NCI-H82 treated with DMSO at 0.1 percent for 48 hours (cell line): ENCODE data around the gene PARD6B.
"Not testable (repeated sequence)": the region's sequence is repeated elsewhere in the genome, so short reads cannot be mapped to it uniquely, and the experiment has no call there.

Experiments
- DNase-seq: peaks from one replicate; lab custom pipeline; 2025; ENCODE audit not compliant: unreplicated experiment; lab: John Stamatoyannopoulos, UW

PARD6B gene

GRCh38 chr20:50744143-50744792 lies 12.9 kb downstream of the PARD6B start:
- DNase-seq, result peak; percentile 42

- no peak for DNase-seq
Observed at GRCh38 chr20:50745634-50746137, 14.3 kb downstream of the PARD6B start.

GRCh38 chr20:50746138-50746940 lies 15.0 kb downstream of the PARD6B start:
- no peak for DNase-seq

- DNase-seq, result no peak
Observed at GRCh38 chr20:50747275-50747674, 15.9 kb downstream of the PARD6B start.

- DNase-seq, result peak; percentile 56
Observed at GRCh38 chr20:50750145-50750671, 18.8 kb downstream of the PARD6B start.

- no peak for DNase-seq
Observed at GRCh38 chr20:50753152-50753551, 21.8 kb downstream of the PARD6B start.

- DNase-seq, result no peak
Observed at GRCh38 chr20:50754420-50754819, 23.0 kb downstream of the PARD6B start.

- DNase-seq, result no peak
Observed at GRCh38 chr20:50756447-50756846, 25.1 kb downstream of the PARD6B start.

GRCh38 chr20:50758469-50758868 lies 27.1 kb downstream of the PARD6B start:
- DNase-seq, result no peak

- no peak for DNase-seq
Observed at GRCh38 chr20:50758992-50759391, 27.6 kb downstream of the PARD6B start.

- no peak for DNase-seq
Observed at GRCh38 chr20:50759678-50760077, 28.3 kb downstream of the PARD6B start.

- no peak for DNase-seq
Observed at GRCh38 chr20:50762045-50762422, 30.7 kb downstream of the PARD6B start.

- no peak for DNase-seq
Observed at GRCh38 chr20:50762435-50763220, 31.2 kb downstream of the PARD6B start.

- not testable (repeated sequence) for DNase-seq
Observed at GRCh38 chr20:50763550-50764458, 32.4 kb downstream of the PARD6B start.

GRCh38 chr20:50765251-50765650 lies 33.9 kb downstream of the PARD6B start:
- DNase-seq, result not testable (repeated sequence)

GRCh38 chr20:50765674-50766073 lies 34.3 kb downstream of the PARD6B start:
- no peak for DNase-seq

- DNase-seq, result peak; percentile 85
Observed at GRCh38 chr20:50766955-50767809, 35.8 kb downstream of the PARD6B start.

- DNase-seq, result not testable (repeated sequence)
Observed at GRCh38 chr20:50768991-50769390, 37.6 kb downstream of the PARD6B start.

- DNase-seq, result not testable (repeated sequence)
Observed at GRCh38 chr20:50769551-50770085, 38.2 kb downstream of the PARD6B start.
